K562 (cell line): Measurements from ENCODE around the gene NAPEPLD. TPM values are rescaled to one million over a fixed set of nuclear protein-coding genes. Genes with fewer than 3 reads are reported as not detected.
A peak's percentile ranks its signal among the peaks of the same experiment; 100 is the strongest.

Source experiments
- ILK ChIP-seq: fragments of 450-650 bp; IDR thresholded peaks from 2 replicates; pipeline ENCODE4 v1.6.1; 2016; ENCODE audit warnings: missing genetic modification characterization, low read depth, mild to moderate bottlenecking, missing compliant biosample characterization, moderate library complexity, borderline replicate concordance
- JUND ChIP-seq, 2 experiments: IDR thresholded peaks; 2 replicates in 1 of 2; 3 replicates in 1 of 2; pipeline ENCODE4 v1.6.1; 2011; ENCODE audit warnings: borderline replicate concordance in 2 of 2, low read depth in 2 of 2, low read length in 2 of 2, improper control_type of control experiment in 1 of 2, missing biosample characterization in 1 of 2, missing genetic modification characterization in 1 of 2, missing genetic modification reagents in 1 of 2
- ZBTB40 ChIP-seq, 2 experiments: fragments of 450-650 bp in 1 of 2; sonication (generic) in 1 of 2; formaldehyde crosslinking in 1 of 2; IDR thresholded peaks; 2 replicates each; pipeline versions ENCODE4 v1.7.1 to v1.9.0; 2016 to 2022; ENCODE audit warnings: inconsistent platforms in 1 of 2, mild to moderate bottlenecking in 1 of 2, missing genetic modification reagents in 1 of 2
- polyA plus RNA-seq, 8 experiments: library from polyadenylated mRNA; depleted of rRNA in 4 of 8; stranded (reverse) in 5 of 8; unstranded in 3 of 8; fragments of >200 nt; fragmentation: Nextera tagmentation in 2 of 8; fragmentation: Illumina TruSeq in 1 of 8; extraction: Ambion mirVana in 2 of 8; extraction: Trizol in 1 of 8; gene quantifications; 2 replicates each; pipeline versions ENCODE4 v1.2.1 to v1.2.3, GENCODE V29; 2011 to 2014; ENCODE audit warnings: inconsistent platforms in 1 of 8, missing spikeins in 1 of 8
- total RNA-seq, 7 experiments: library from RNA; depleted of rRNA in 6 of 7; stranded (reverse); fragments of >200 nt in 6 of 7; fragmentation: Illumina TruSeq in 2 of 7; extraction: Trizol in 2 of 7; gene quantifications; 2 replicates each; pipeline versions ENCODE4 v1.2.1 to v1.2.3, GENCODE V29; 2011 to 2021; ENCODE audit warnings: low replicate concordance in 1 of 7

The NAPEPLD gene
- total and polyA plus RNA-seq, 9 of the 15 experiments (the other 6 are each of a cell fraction or from before 2014, with no cell fraction given) = 3.2 to 11.0 (median 7.5) TPM

GRCh38 chr7:103149808-103150180 lies 895 bp upstream of the NAPEPLD start (continued):
- TF ChIP-seq ZBTB40 (IDR thresholded peaks at IDR 0.05) (0 out of 2 replicates have a peak, but pooled peaks have one; percentile 8), ZBTB40 (CRISPR knock-in tag; IDR thresholded peaks at IDR 0.05) (no peak), ILK (tag) (no peak), JUND (IDR thresholded peaks at IDR 0.05; ENCODE audit: borderline replicate concordance, low read depth, low read length) (no peak), JUND (tag; IDR thresholded peaks at IDR 0.05; ENCODE audit: borderline replicate concordance, low read depth, low read length) (0 out of 3 replicates have a peak, but pooled peaks have one; percentile 8)
